Ovary (tissue), 3 donors: ENCODE data around the gene TEX26.

ENCODE experiments used
- EP300 ChIP-seq: sonication (generic); formaldehyde crosslinking; IDR thresholded peaks from one replicate; pipeline ENCODE4 v1.6.1; 2017; ENCODE audit warnings: antibody characterized with exemption
- POLR2A ChIP-seq: fragments of 450-650 bp; IDR thresholded peaks from one replicate; pipeline ENCODE4 v1.6.1; 2017; ENCODE audit warnings: antibody characterized with exemption, mild to moderate bottlenecking, moderate library complexity
- TF ChIP-seq, protein P1 (sequence below), 3 donors: fragments of 450-650 bp in 2 of 3; fragments of 200-600 bp in 1 of 3; IDR thresholded peaks; one replicate each; pipeline versions ENCODE4 v1.5.1 to v1.8.0; 2016 to 2022; ENCODE audit warnings: antibody characterized with exemption in 3 of 3, mild to moderate bottlenecking in 1 of 3
- donor health status: DM: no; HTN: no; CAD: no.

DNA sequence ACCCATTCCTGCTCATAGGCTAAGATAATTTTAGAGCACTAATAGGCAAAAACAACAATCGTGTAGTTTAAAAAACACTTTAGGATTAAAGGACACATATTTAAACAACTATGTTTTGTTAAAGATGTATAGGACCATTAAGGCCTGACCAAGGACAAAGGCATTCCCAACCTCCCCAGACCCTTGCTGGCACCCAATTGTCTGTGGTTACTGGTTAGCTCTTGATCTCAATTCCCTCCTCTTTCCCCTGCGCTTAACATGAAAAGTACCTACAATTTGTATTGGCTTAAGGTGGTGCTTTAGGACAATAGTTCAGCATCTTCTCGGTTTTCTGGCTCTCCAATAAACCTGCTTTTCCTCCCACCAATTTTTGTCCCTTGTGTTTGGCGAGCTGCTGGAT, 51.0 kb downstream of the TEX26 start:
- TF ChIP-seq, protein P1, sequence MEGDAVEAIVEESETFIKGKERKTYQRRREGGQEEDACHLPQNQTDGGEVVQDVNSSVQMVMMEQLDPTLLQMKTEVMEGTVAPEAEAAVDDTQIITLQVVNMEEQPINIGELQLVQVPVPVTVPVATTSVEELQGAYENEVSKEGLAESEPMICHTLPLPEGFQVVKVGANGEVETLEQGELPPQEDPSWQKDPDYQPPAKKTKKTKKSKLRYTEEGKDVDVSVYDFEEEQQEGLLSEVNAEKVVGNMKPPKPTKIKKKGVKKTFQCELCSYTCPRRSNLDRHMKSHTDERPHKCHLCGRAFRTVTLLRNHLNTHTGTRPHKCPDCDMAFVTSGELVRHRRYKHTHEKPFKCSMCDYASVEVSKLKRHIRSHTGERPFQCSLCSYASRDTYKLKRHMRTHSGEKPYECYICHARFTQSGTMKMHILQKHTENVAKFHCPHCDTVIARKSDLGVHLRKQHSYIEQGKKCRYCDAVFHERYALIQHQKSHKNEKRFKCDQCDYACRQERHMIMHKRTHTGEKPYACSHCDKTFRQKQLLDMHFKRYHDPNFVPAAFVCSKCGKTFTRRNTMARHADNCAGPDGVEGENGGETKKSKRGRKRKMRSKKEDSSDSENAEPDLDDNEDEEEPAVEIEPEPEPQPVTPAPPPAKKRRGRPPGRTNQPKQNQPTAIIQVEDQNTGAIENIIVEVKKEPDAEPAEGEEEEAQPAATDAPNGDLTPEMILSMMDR (IDR thresholded peaks at IDR 0.05), result no peak
- TF ChIP-seq POLR2A, result no peak
- no peak for TF ChIP-seq EP300
